Pancreas (tissue), 10 donors: ENCODE results near the gene ZBTB11. TPM values are rescaled to one million over a fixed set of nuclear protein-coding genes. Genes with fewer than 3 reads are reported as not detected.

Source experiments
- ATAC-seq, 4 donors: fragments of 200-7000 bp; cut with Tn5 transposase; one replicate each; pipeline versions ENCODE4 v1.8.0 to v1.9.1; 2020; ENCODE audit warnings: mild to moderate bottlenecking in 4 of 4, moderate library complexity in 4 of 4
- DNase-seq, 6 donors: peaks; one replicate each; pipeline ENCODE4 v3.0.0-alpha.2; 2020
- FAIRE-seq: peaks from 2 replicates; lab custom pipeline; 2012; peaks lifted over from hg19 to GRCh38; lab: Jason Lieb, UNC
- H3K27ac ChIP-seq, 4 donors: fragments of 200-600 bp; sonication (generic); 1 replicate in 3 of 4; 2 replicates in 1 of 4; pipeline versions ENCODE4 v1.5.0 to v1.8.0; 2020
- H3K27me3 ChIP-seq, 4 donors: fragments of 200-600 bp; one replicate each; pipeline ENCODE4 v1.8.0; 2021
- H3K36me3 ChIP-seq, 3 donors: fragments of 200-600 bp; sonication (generic) in 1 of 3; one replicate each; pipeline versions ENCODE4 v1.5.0 to v1.8.0; 2020 to 2021
- H3K4me1 ChIP-seq, 3 donors: fragments of 200-600 bp; one replicate each; pipeline ENCODE4 v1.8.0; 2021
- H3K4me3 ChIP-seq, 4 donors: fragments of 200-600 bp; sonication (generic) in 2 of 4; one replicate each; pipeline versions ENCODE4 v1.5.0 to v1.8.0; 2020 to 2021
- H3K9me3 ChIP-seq, 4 donors: fragments of 200-600 bp; one replicate each; pipeline ENCODE4 v1.8.0; 2021
- CTCF ChIP-seq, 4 donors: fragments of 200-600 bp; sonication (generic) in 3 of 4; IDR thresholded peaks; one replicate each; pipeline versions ENCODE4 v1.5.0 to v1.8.0; 2021; ENCODE audit warnings: antibody characterized with exemption in 4 of 4
- WGBS, 2 donors: extraction: QIAGEN DNeasy Blood & Tissue Kit; methylation state at CpG; one replicate each; pipeline ENCODE4 v1.1.7; 2013; 5-methylcytosine and 5-hydroxymethylcytosine counted together
- intact Hi-C, 3 donors: fragments of 100-400 bp; cut with DNase I; formaldehyde crosslinking; loops; one replicate each; pipeline versions ENCODE4 v1.11.1 to v1.14.2; 2022
- polyA plus RNA-seq, 2 donors: library from polyadenylated mRNA; stranded (reverse); fragments of 200-250 nt; gene quantifications; one replicate each; pipeline ENCODE4 v1.2.3, GENCODE V29; 2013
- total RNA-seq, 6 donors: library from RNA; stranded (reverse); fragmentation: NEBNext Ultra II Directional in 4 of 6; extraction: Animal tissue kit (Norgen Biotek cat#: 25700) in 4 of 6; gene quantifications; one replicate each; pipeline versions ENCODE4 v1.2.1 to v1.2.4, GENCODE V29; 2021 to 2023
- donor health status: healthy with polysubstance abuse.
- donor health status: DM: no; HTN: no; CAD: no; lungs with moderate emphysema.
- donor health status: DM: no; HTN: no; CAD: no.
- donor health status: control.
- donor health status: control.
- donor health status: Bipolar disorder and iron deficiency.
- donor health status: DM: yes; HTN: yes; CAD: no.
- donor health status: DM: no; HTN: no; CAD: no.
- donor health status: DM: no; HTN: no; CAD: no.
- donor health status: DM: yes; HTN: yes; CAD: no.

Gene ZBTB11
- total and polyA plus RNA-seq, 8 donors, result 4.5 to 11.0 (median 7.3) TPM

- WGBS, 2 donors, result 91 to 95% methylated on average over 4 of the region's 4 CpGs
- H3K9me3 ChIP-seq, result no peaks in the 10 kb centered on the region
- no peak for TF ChIP-seq CTCF (IDR thresholded peaks at IDR 0.05)
- H3K4me1 ChIP-seq, result no peaks in the 10 kb centered on the region
- H3K4me3 ChIP-seq, result no peak overlapping the region
- ATAC-seq, result no peak
- intact Hi-C loops, result no loop called here
- H3K27ac ChIP-seq, result no peak overlapping the region
- peaks cover 0 to 66% (median 27%) of the 10 kb centered on the region in 3 donors for H3K36me3 ChIP-seq
- no peak for FAIRE-seq
- no peak for DNase-seq
- H3K27me3 ChIP-seq, result no peaks in the 10 kb centered on the region
Observed at GRCh38 chr3:101665357-101665756, 11.6 kb downstream of the ZBTB11 start.

GRCh38 chr3:101660714-101661113, 16.2 kb downstream of the ZBTB11 start:
- no peak for ATAC-seq
- WGBS, 2 donors, result 92 to 97% methylated on average over 3 of the region's 3 CpGs
- Histone ChIP-seq H3K4me1 (no peaks in the 10 kb centered on the region), H3K9me3 (no peaks in the 10 kb centered on the region), H3K36me3 (peaks cover 0 to 85% (median 38%) of the 10 kb centered on the region in 3 donors), H3K4me3 (no peak overlapping the region), H3K27me3 (no peaks in the 10 kb centered on the region), H3K27ac (no peak overlapping the region)
- no peak for DNase-seq
- FAIRE-seq, result no peak
- intact Hi-C loops, result no loop called here
- TF ChIP-seq CTCF (IDR thresholded peaks at IDR 0.05), result no peak

DNA sequence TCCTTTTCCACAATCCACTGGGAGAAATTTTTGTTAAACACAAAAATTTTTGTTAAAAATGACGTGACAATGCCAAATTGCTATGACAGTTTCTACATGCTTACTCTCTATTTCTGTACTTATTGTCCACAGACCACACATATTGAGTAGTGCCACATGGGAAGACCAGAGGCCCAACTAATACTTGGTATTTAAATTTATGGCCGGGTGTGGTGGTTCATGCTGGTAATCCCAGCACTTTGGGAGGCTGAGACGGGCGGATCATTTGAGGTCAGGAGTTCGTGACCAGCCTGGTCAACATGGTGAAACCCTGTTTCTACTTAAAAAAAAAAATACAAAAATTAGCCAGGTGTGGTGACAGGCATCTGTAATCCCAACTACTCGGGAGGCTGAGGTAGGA, 20.3 kb downstream of the ZBTB11 start:
- H3K4me3 ChIP-seq, result no peak overlapping the region
- DNase-seq (no peak), FAIRE-seq (no peak), ATAC-seq (no peak)
- intact Hi-C loops, result no loop called here
- no peak for TF ChIP-seq CTCF (IDR thresholded peaks at IDR 0.05)
- H3K4me1 ChIP-seq, result no peaks in the 10 kb centered on the region
- H3K27ac ChIP-seq, result no peak overlapping the region
- WGBS, 2 donors, result 92 to 93% methylated on average over 6 of the region's 6 CpGs
- H3K27me3 ChIP-seq, result no peaks in the 10 kb centered on the region
- no peaks in the 10 kb centered on the region for H3K9me3 ChIP-seq
- H3K36me3 ChIP-seq, result peaks cover 0 to 74% (median 20%) of the 10 kb centered on the region in 3 donors

DNA sequence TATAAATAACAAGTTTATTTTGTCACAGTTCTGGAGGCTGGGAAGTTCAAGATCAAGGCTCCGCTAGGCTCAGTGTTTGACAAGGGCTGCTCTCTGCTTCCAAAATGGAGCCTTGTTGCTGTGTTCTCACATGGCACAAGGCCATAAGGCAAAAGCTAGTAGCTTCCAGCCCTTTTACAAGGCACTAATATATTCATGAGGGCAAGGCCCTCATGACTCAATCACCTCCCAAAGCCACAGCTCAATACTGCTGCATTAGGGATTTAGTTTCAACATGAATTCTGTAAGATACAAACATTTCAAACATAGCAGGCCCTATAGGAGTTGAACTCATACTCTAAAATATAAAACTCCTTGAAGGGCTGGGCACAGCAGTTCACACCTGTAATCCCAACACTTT, 30.2 kb downstream of the ZBTB11 start:
- intact Hi-C loops, result no loop called here
- ATAC-seq (no peak), FAIRE-seq (no peak)

More for the DNA sequence above, 30.2 kb downstream of the ZBTB11 start:
- Histone ChIP-seq H3K9me3 (no peaks in the 10 kb centered on the region), H3K27ac (no peak overlapping the region), H3K27me3 (no peaks in the 10 kb centered on the region), H3K4me3 (no peak overlapping the region), H3K36me3 (peaks cover 0 to 21% (median 12%) of the 10 kb centered on the region in 3 donors), H3K4me1 (no peaks in the 10 kb centered on the region)
- DNase-seq, result no peak
- WGBS, 2 donors, result 91 to 100% methylated on average over 1 of the region's 1 CpG
- TF ChIP-seq CTCF (IDR thresholded peaks at IDR 0.05), result no peak
